ENCODE data around the gene ANKRD12. TPM values are rescaled to one million over a fixed set of nuclear protein-coding genes. Genes with fewer than 3 reads are reported as not detected.

The ANKRD12 gene
- total RNA-seq, 2 experiments from 2014 or later: 160 to 164 TPM

DNA sequence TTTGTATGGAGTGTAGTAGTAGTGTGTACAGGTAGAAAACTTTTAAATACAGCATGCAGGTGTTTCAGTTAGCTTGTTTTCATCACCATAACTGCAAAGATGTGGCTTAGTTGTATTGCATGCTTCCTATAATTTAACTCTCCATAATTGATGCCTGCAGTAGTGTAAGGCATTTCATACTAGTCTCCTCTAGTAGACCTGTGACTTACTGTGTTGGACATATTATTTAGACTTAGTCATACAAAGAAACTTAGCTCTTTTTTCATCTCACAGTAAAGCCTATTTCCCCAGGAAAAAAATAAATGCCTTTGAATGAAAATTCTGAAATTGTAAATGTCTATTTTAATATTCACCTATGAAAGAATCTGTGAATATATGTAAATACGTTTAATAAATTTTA is 145.2 kb downstream of the ANKRD12 start:
- peaks cover 54% of the 10 kb centered on the region for H3K36me3 ChIP-seq (ENCODE audit: insufficient read depth, low read length)
- Mint-ChIP-seq H3K9me3 (no peaks in the 10 kb centered on the region), H3K36me3 (ENCODE audit: low read depth) (peaks cover 66% of the 10 kb centered on the region)

GRCh38 chr18:9283791-9284190 is 147.2 kb downstream of the ANKRD12 start:
- ChIA-PET CTCF (no interaction called here), POLR2A (interaction anchor here (0.7 kb wide), 1 partner anchor 192 kb away, joined by 3 read pairs; no protein-coding TSS in a partner anchor)
- Mint-ChIP-seq H3K4me1 (ENCODE audit: low read depth) (no peaks in the 10 kb centered on the region), H3K9me3 (no peaks in the 10 kb centered on the region), H3K4me3 (no peak overlapping the region), H3K36me3 (ENCODE audit: low read depth) (peaks cover 58% of the 10 kb centered on the region), H3K27ac (no peak overlapping the region), H3K27me3 (no peaks in the 10 kb centered on the region)
- no peak for TF ChIP-seq CTCF (IDR thresholded peaks at IDR 0.05)
- intact Hi-C loops (cut with DNase I, micrococcal nuclease): no loop called here
- DNase-seq (no peak), ATAC-seq (ENCODE audit: poor library complexity) (no peak)
- no peaks in the 10 kb centered on the region for H3K4me1 ChIP-seq (ENCODE audit: insufficient read depth, low read length)
- peaks cover 39% of the 10 kb centered on the region for H3K36me3 ChIP-seq (ENCODE audit: insufficient read depth, low read length)
- H3K27ac ChIP-seq (ENCODE audit: low read depth in 1 of 2, low read length in 2 of 2): no peak overlapping the region
- no peaks in the 10 kb centered on the region for H3K27me3 ChIP-seq (ENCODE audit: control insufficient read depth in 1 of 2, insufficient read depth in 2 of 2, low read length in 2 of 2)
- peaks cover 0 to 10% of the 10 kb centered on the region in 2 experiments for H3K9me3 ChIP-seq (ENCODE audit: control insufficient read depth in 1 of 2, insufficient read depth in 1 of 2, low read length in 2 of 2)
- H3K4me3 ChIP-seq (ENCODE audit: low read length): no peak overlapping the region

More for the DNA sequence above, 145.2 kb downstream of the ANKRD12 start:
- Mint-ChIP-seq H3K4me3 (no peak overlapping the region), H3K27ac (no peak overlapping the region), H3K4me1 (ENCODE audit: low read depth) (no peaks in the 10 kb centered on the region), H3K27me3 (no peaks in the 10 kb centered on the region)
- intact Hi-C loops (cut with DNase I, micrococcal nuclease): no loop called here
- CTCF ChIA-PET: no interaction called here
- no peak overlapping the region for H3K4me3 ChIP-seq (ENCODE audit: low read length)
- H3K4me1 ChIP-seq (ENCODE audit: insufficient read depth, low read length): no peaks in the 10 kb centered on the region
- ATAC-seq (ENCODE audit: poor library complexity): no peak
- H3K27ac ChIP-seq (ENCODE audit: low read depth in 1 of 2, low read length in 2 of 2): no peak overlapping the region
- POLR2A ChIA-PET: interaction anchor here (0.6 kb wide), 1 partner anchor 172 kb away, joined by 3 read pairs; no protein-coding TSS in a partner anchor
- H3K27me3 ChIP-seq (ENCODE audit: control insufficient read depth in 1 of 2, insufficient read depth in 2 of 2, low read length in 2 of 2): no peaks in the 10 kb centered on the region
- peaks cover 0 to 3% of the 10 kb centered on the region in 2 experiments for H3K9me3 ChIP-seq (ENCODE audit: control insufficient read depth in 1 of 2, insufficient read depth in 1 of 2, low read length in 2 of 2)
- TF ChIP-seq CTCF (IDR thresholded peaks at IDR 0.05): no peak
- no peak for DNase-seq

- H3K9me3 Mint-ChIP-seq: peaks cover 3% of the 10 kb centered on the region
- H3K27me3 Mint-ChIP-seq: no peaks in the 10 kb centered on the region
- intact Hi-C loops (cut with DNase I, micrococcal nuclease): no loop called here
- Histone ChIP-seq H3K4me1 (ENCODE audit: insufficient read depth, low read length) (no peaks in the 10 kb centered on the region), H3K27ac (ENCODE audit: low read depth in 1 of 2, low read length in 2 of 2) (no peak overlapping the region), H3K27me3 (ENCODE audit: control insufficient read depth in 1 of 2, insufficient read depth in 2 of 2, low read length in 2 of 2) (no peaks in the 10 kb centered on the region), H3K36me3 (ENCODE audit: insufficient read depth, low read length) (peaks cover 21% of the 10 kb centered on the region), H3K9me3 (ENCODE audit: control insufficient read depth in 1 of 2, insufficient read depth in 1 of 2, low read length in 2 of 2) (peaks cover 6 to 18% of the 10 kb centered on the region in 2 experiments), H3K4me3 (ENCODE audit: low read length) (no peak overlapping the region)
- no peaks in the 10 kb centered on the region for H3K4me1 Mint-ChIP-seq (ENCODE audit: low read depth)
- H3K27ac Mint-ChIP-seq: no peak overlapping the region
- H3K4me3 Mint-ChIP-seq: no peak overlapping the region
- no peak for TF ChIP-seq CTCF (IDR thresholded peaks at IDR 0.05)
- ATAC-seq (ENCODE audit: poor library complexity) (no peak), DNase-seq (no peak)
- CTCF ChIA-PET: no interaction called here
- peaks cover 42% of the 10 kb centered on the region for H3K36me3 Mint-ChIP-seq (ENCODE audit: low read depth)
- POLR2A ChIA-PET: no interaction called here
Observed at GRCh38 chr18:9285604-9286003, 149.0 kb downstream of the ANKRD12 start.

Measured in CD4-positive, alpha-beta T cell (primary cell).